CD14-positive monocyte (primary cell): ENCODE measurements around the gene MED26. TPM values are rescaled to one million over a fixed set of nuclear protein-coding genes. Genes with fewer than 3 reads are reported as not detected.

Source experiments
- DNase-seq, 3 donors: peaks; one replicate each; pipeline ENCODE4 v3.0.0-alpha.2; 2011 to 2022
- H2AFZ ChIP-seq: 2 replicates; pipeline ENCODE4 v1.6.0; 2012; ENCODE audit warnings: mild to moderate bottlenecking, low read depth, low read length, inconsistent platforms; ENCODE audit not compliant: insufficient read depth, poor library complexity, severe bottlenecking
- H3K27ac ChIP-seq, 2 donors: 1 replicate in 1 of 2; 2 replicates in 1 of 2; pipeline ENCODE4 v1.5.1; 2012 to 2013; ENCODE audit warnings: low read length in 2 of 2, control low read depth in 1 of 2, inconsistent platforms in 1 of 2, low read depth in 1 of 2, mild to moderate bottlenecking in 1 of 2
- H3K27me3 ChIP-seq, 2 donors: one replicate each; pipeline versions ENCODE4 v1.6.0 to v1.6.1; 2011 to 2013; ENCODE audit warnings: low read length in 2 of 2; ENCODE audit not compliant: control insufficient read depth in 2 of 2, insufficient read depth in 2 of 2
- H3K36me3 ChIP-seq, 2 donors: replicated peaks in 1 of 2; 1 replicate in 1 of 2; 2 replicates in 1 of 2; pipeline versions ENCODE4 v1.5.1 to v1.6.1; 2012 to 2013; ENCODE audit warnings: low read length in 2 of 2, control low read depth in 1 of 2, inconsistent platforms in 1 of 2, mild to moderate bottlenecking in 1 of 2; ENCODE audit not compliant: insufficient read depth in 2 of 2, control insufficient read depth in 1 of 2
- H3K4me1 ChIP-seq, 2 donors: 1 replicate in 1 of 2; 2 replicates in 1 of 2; pipeline versions ENCODE4 v1.5.1 to v1.6.1; 2012 to 2013; ENCODE audit warnings: low read length in 2 of 2, control low read depth in 1 of 2, inconsistent platforms in 1 of 2, mild to moderate bottlenecking in 1 of 2, moderate library complexity in 1 of 2; ENCODE audit not compliant: insufficient read depth in 2 of 2, control insufficient read depth in 1 of 2
- H3K4me2 ChIP-seq: replicated peaks from 2 replicates; pipeline ENCODE3; 2012; ENCODE audit warnings: low read length, moderate library complexity, mild to moderate bottlenecking; ENCODE audit not compliant: poor library complexity, severe bottlenecking; ENCODE audit errors: extremely low read depth
- H3K4me3 ChIP-seq, 3 experiments: fragments of 200-600 bp in 1 of 3; sonication (generic) in 1 of 3; replicated peaks in 1 of 3; 1 replicate in 2 of 3; 2 replicates in 1 of 3; pipeline ENCODE4 v1.5.1; 2011 to 2013; ENCODE audit warnings: low read length in 3 of 3, mild to moderate bottlenecking in 3 of 3, control low read depth in 2 of 3, low read depth in 2 of 3, inconsistent platforms in 1 of 3, moderate library complexity in 1 of 3
- H3K79me2 ChIP-seq: 2 replicates; pipeline ENCODE4 v1.6.0; 2012; ENCODE audit warnings: mild to moderate bottlenecking, control low read depth, inconsistent platforms, low read length, moderate library complexity; ENCODE audit not compliant: insufficient read depth
- H3K9ac ChIP-seq: 2 replicates; pipeline ENCODE4 v1.6.0; 2017; ENCODE audit warnings: low read length, mild to moderate bottlenecking; ENCODE audit not compliant: insufficient read depth, poor library complexity, severe bottlenecking
- H3K9me3 ChIP-seq, 2 donors: replicated peaks in 1 of 2; 1 replicate in 1 of 2; 2 replicates in 1 of 2; pipeline versions ENCODE4 v1.5.1 to v1.6.1; 2012 to 2013; ENCODE audit warnings: low read length in 2 of 2, control low read depth in 1 of 2; ENCODE audit not compliant: control insufficient read depth in 1 of 2, insufficient read depth in 1 of 2
- H4K20me1 ChIP-seq: 2 replicates; pipeline ENCODE4 v1.6.0; 2012; ENCODE audit warnings: mild to moderate bottlenecking, low read length, control low read depth, moderate library complexity; ENCODE audit not compliant: insufficient read depth
- H3K27ac Mint-ChIP-seq, 7 donors: one replicate each; pipeline ENCODE4 v1.8.0; 2020; ENCODE audit warnings: mild to moderate bottlenecking in 7 of 7, mixed read lengths in 7 of 7, moderate library complexity in 6 of 7, inconsistent platforms in 2 of 7
- H3K27me3 Mint-ChIP-seq, 3 donors: one replicate each; pipeline ENCODE4 v1.8.0; 2021 to 2022; ENCODE audit warnings: low read depth in 3 of 3, mild to moderate bottlenecking in 3 of 3, mixed read lengths in 3 of 3, moderate library complexity in 3 of 3, inconsistent platforms in 1 of 3
- H3K36me3 Mint-ChIP-seq, 2 donors: one replicate each; pipeline ENCODE4 v1.8.0; 2020; ENCODE audit warnings: mixed read lengths in 2 of 2, inconsistent platforms in 1 of 2, mild to moderate bottlenecking in 1 of 2
- H3K4me1 Mint-ChIP-seq: one replicate; pipeline ENCODE4 v1.8.0; 2020; ENCODE audit warnings: mild to moderate bottlenecking, mixed read lengths
- H3K4me3 Mint-ChIP-seq, 2 donors: one replicate each; pipeline ENCODE4 v1.8.0; 2020; ENCODE audit warnings: mild to moderate bottlenecking in 2 of 2, mixed read lengths in 2 of 2, moderate library complexity in 1 of 2
- H3K9me3 Mint-ChIP-seq, 7 donors: one replicate each; pipeline ENCODE4 v1.8.0; 2020 to 2022; ENCODE audit warnings: mixed read lengths in 7 of 7, mild to moderate bottlenecking in 6 of 7, moderate library complexity in 6 of 7, inconsistent platforms in 2 of 7
- WGBS: methylation state at CpG from one replicate; pipeline ENCODE4 v1.1.5; 2013; ENCODE audit warnings: missing lambda C conversion rate; ENCODE audit not compliant: insufficient coverage; 5-methylcytosine and 5-hydroxymethylcytosine counted together
- intact Hi-C, 2 donors: fragments of 100-400 bp; cut with micrococcal nuclease; formaldehyde crosslinking; loops; one replicate each; pipeline versions ENCODE4 v1.15.0 to v1.15.1; 2023
- polyA plus RNA-seq, 3 donors: library from polyadenylated mRNA; depleted of rRNA in 1 of 3; unstranded in 2 of 3; stranded (reverse) in 1 of 3; fragments of 300-500 nt in 2 of 3; fragments of >200 nt in 1 of 3; fragmentation: Illumina TruSeq in 2 of 3; gene quantifications; 1 replicate in 2 of 3; 2 replicates in 1 of 3; pipeline ENCODE4 v1.2.3, GENCODE V29; 2012 to 2021
- TF ChIP-seq, protein P1 (sequence below): fragments of 200-600 bp; IDR thresholded peaks from one replicate; pipeline ENCODE4 v1.8.0; 2022; ENCODE audit warnings: antibody characterized with exemption, mild to moderate bottlenecking

MED26 gene
- polyA plus RNA-seq, 3 donors, result 1.1 to 7.1 (median 2.1) TPM

- Mint-ChIP-seq H3K4me3 (no peak overlapping the region), H3K4me1 (peaks cover 2% of the 10 kb centered on the region), H3K36me3 (peaks cover 63 to 93% of the 10 kb centered on the region in 2 donors), H3K27me3 (peaks cover 0 to 1% (median 0%) of the 10 kb centered on the region in 3 donors), H3K27ac (peak overlapping the region in 2 of 7 donors; percentile 32 to 79), H3K9me3 (no peaks in the 10 kb centered on the region)
- H3K9me3 ChIP-seq, result no peaks in the 10 kb centered on the region
- H3K9ac ChIP-seq, result no peak overlapping the region
- H3K4me1 ChIP-seq, result no peaks in the 10 kb centered on the region
- no peak overlapping the region for H3K4me3 ChIP-seq
- no peaks in the 10 kb centered on the region for H4K20me1 ChIP-seq
- H3K4me2 ChIP-seq, result no peak overlapping the region
- H2AFZ ChIP-seq, result no peak overlapping the region
- TF ChIP-seq, protein P1, sequence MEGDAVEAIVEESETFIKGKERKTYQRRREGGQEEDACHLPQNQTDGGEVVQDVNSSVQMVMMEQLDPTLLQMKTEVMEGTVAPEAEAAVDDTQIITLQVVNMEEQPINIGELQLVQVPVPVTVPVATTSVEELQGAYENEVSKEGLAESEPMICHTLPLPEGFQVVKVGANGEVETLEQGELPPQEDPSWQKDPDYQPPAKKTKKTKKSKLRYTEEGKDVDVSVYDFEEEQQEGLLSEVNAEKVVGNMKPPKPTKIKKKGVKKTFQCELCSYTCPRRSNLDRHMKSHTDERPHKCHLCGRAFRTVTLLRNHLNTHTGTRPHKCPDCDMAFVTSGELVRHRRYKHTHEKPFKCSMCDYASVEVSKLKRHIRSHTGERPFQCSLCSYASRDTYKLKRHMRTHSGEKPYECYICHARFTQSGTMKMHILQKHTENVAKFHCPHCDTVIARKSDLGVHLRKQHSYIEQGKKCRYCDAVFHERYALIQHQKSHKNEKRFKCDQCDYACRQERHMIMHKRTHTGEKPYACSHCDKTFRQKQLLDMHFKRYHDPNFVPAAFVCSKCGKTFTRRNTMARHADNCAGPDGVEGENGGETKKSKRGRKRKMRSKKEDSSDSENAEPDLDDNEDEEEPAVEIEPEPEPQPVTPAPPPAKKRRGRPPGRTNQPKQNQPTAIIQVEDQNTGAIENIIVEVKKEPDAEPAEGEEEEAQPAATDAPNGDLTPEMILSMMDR, result no peak
- no peak overlapping the region for H3K27ac ChIP-seq
- no peaks in the 10 kb centered on the region for H3K79me2 ChIP-seq
- no peak for DNase-seq
- 100% methylated on average over 4 of the region's 8 CpGs for WGBS
- H3K36me3 ChIP-seq, result peaks cover 57 to 85% of the 10 kb centered on the region in 2 donors
- intact Hi-C loops, result no loop called here
- H3K27me3 ChIP-seq, result no peaks in the 10 kb centered on the region
Observed at GRCh38 chr19:16561382-16561781, 66.6 kb downstream of the MED26 start.

GRCh38 chr19:16559780-16560276, 68.2 kb downstream of the MED26 start:
- Mint-ChIP-seq H3K9me3 (no peaks in the 10 kb centered on the region), H3K36me3 (peaks cover 69 to 91% of the 10 kb centered on the region in 2 donors), H3K27me3 (peaks cover 0 to 2% (median 0%) of the 10 kb centered on the region in 3 donors), H3K4me3 (no peak overlapping the region), H3K27ac (no peak overlapping the region), H3K4me1 (no peaks in the 10 kb centered on the region)
- H3K36me3 ChIP-seq, result peaks cover 55 to 88% of the 10 kb centered on the region in 2 donors
- no peak overlapping the region for H3K4me2 ChIP-seq
- H4K20me1 ChIP-seq, result peaks cover 4% of the 10 kb centered on the region
- intact Hi-C loops, result no loop called here
- no peaks in the 10 kb centered on the region for H3K27me3 ChIP-seq
- TF ChIP-seq, protein P1, result no peak
- WGBS, result 98% methylated on average over 6 of the region's 10 CpGs
- H3K9ac ChIP-seq, result no peak overlapping the region
- no peaks in the 10 kb centered on the region for H3K79me2 ChIP-seq
- no peaks in the 10 kb centered on the region for H3K4me1 ChIP-seq
- DNase-seq, result no peak
- H3K9me3 ChIP-seq, result no peaks in the 10 kb centered on the region
- no peak overlapping the region for H3K4me3 ChIP-seq
- H3K27ac ChIP-seq, result no peak overlapping the region
- no peak overlapping the region for H2AFZ ChIP-seq
